WTC11 (cell line): ENCODE results near the gene FGF21. TPM values are rescaled to one million over a fixed set of nuclear protein-coding genes. Genes with fewer than 3 reads are reported as not detected.

ENCODE experiments used
- ATAC-seq: fragments of 200-7000 bp; cut with Tn5 transposase; 2 replicates; pipeline ENCODE4 v1.10.0; 2021; ENCODE audit warnings: mild to moderate bottlenecking, moderate library complexity
- CTCF ChIA-PET: fragments of 300-600 bp; sonication (Branson Sonifier 250); formaldehyde crosslinking; loops from one replicate; lab custom pipeline; 2021; ENCODE audit warnings: antibody characterized with exemption; lab: Charles Lee
- POLR2A ChIA-PET: fragments of 350-600 bp; sonication (Branson Sonifier 250); formaldehyde crosslinking; loops from one replicate; lab custom pipeline; 2021; ENCODE audit warnings: antibody characterized with exemption; lab: Charles Lee
- DNase-seq: peaks from one replicate; pipeline ENCODE4 v3.0.0; 2021; ENCODE audit warnings: low spot score
- H3K27ac Mint-ChIP-seq: 2 replicates; pipeline ENCODE4 v1.8.0; 2021; ENCODE audit warnings: mixed read lengths
- H3K27me3 Mint-ChIP-seq: 2 replicates; pipeline ENCODE4 v1.8.0; 2021; ENCODE audit warnings: low read depth, mild to moderate bottlenecking, moderate library complexity, mixed read lengths
- H3K36me3 Mint-ChIP-seq: 2 replicates; pipeline ENCODE4 v1.8.0; 2021; ENCODE audit warnings: mixed read lengths
- H3K4me1 Mint-ChIP-seq: 2 replicates; pipeline ENCODE4 v1.8.0; 2022; ENCODE audit warnings: mixed read lengths
- H3K4me3 Mint-ChIP-seq: 2 replicates; pipeline ENCODE4 v1.8.0; 2021; ENCODE audit warnings: mild to moderate bottlenecking, moderate library complexity, mixed read lengths
- H3K9me3 Mint-ChIP-seq: 2 replicates; pipeline ENCODE4 v1.8.0; 2021; ENCODE audit warnings: mixed read lengths
- AR ChIP-seq: fragments of 250-450 bp; sonication (Bioruptor Pico); IDR thresholded peaks from 2 replicates; pipeline ENCODE4 v1.9.0; 2021; ENCODE audit warnings: mild to moderate bottlenecking
- ATF1 ChIP-seq: sonication (generic); formaldehyde crosslinking; IDR thresholded peaks from 2 replicates; pipeline ENCODE4 v1.8.1; 2023; ENCODE audit warnings: mild to moderate bottlenecking, moderate library complexity, missing genetic modification reagents
- CREM ChIP-seq: sonication (generic); formaldehyde crosslinking; IDR thresholded peaks from 2 replicates; pipeline ENCODE4 v1.8.1; 2022; ENCODE audit warnings: mild to moderate bottlenecking, missing genetic modification reagents, moderate library complexity
- E2F4 ChIP-seq: sonication (generic); formaldehyde crosslinking; IDR thresholded peaks from 2 replicates; pipeline ENCODE4 v1.8.1; 2022; ENCODE audit warnings: low read depth, mild to moderate bottlenecking, moderate library complexity, missing genetic modification reagents, borderline replicate concordance
- E2F5 ChIP-seq: sonication (generic); formaldehyde crosslinking; IDR thresholded peaks from 2 replicates; pipeline ENCODE4 v1.8.1; 2022; ENCODE audit warnings: mild to moderate bottlenecking, moderate library complexity, missing genetic modification reagents
- FOXK1 ChIP-seq: sonication (generic); formaldehyde crosslinking; IDR thresholded peaks from 2 replicates; pipeline ENCODE4 v1.8.0; 2022; ENCODE audit warnings: mild to moderate bottlenecking, moderate library complexity, missing genetic modification reagents
- GABPB1 ChIP-seq: sonication (generic); formaldehyde crosslinking; IDR thresholded peaks from 2 replicates; pipeline ENCODE4 v1.8.1; 2023; ENCODE audit warnings: mild to moderate bottlenecking, missing genetic modification reagents
- GTF2I ChIP-seq: fragments of 250-450 bp; sonication (Bioruptor Pico); conservative IDR thresholded peaks from 2 replicates; pipeline ENCODE4 v1.4.0; 2021; ENCODE audit warnings: mild to moderate bottlenecking
- IRF1 ChIP-seq: sonication (generic); formaldehyde crosslinking; IDR thresholded peaks from 2 replicates; pipeline ENCODE4 v1.8.0; 2023; ENCODE audit warnings: missing genetic modification reagents
- MAX ChIP-seq: sonication (generic); formaldehyde crosslinking; IDR thresholded peaks from 2 replicates; pipeline ENCODE4 v1.8.0; 2022; ENCODE audit warnings: mild to moderate bottlenecking, missing genetic modification reagents
- MLX ChIP-seq: sonication (generic); formaldehyde crosslinking; IDR thresholded peaks from 2 replicates; pipeline ENCODE4 v1.8.1; 2023; ENCODE audit warnings: mild to moderate bottlenecking, missing genetic modification reagents, moderate library complexity
- MYBL2 ChIP-seq: sonication (generic); formaldehyde crosslinking; IDR thresholded peaks from 2 replicates; pipeline ENCODE4 v1.8.1; 2023; ENCODE audit warnings: mild to moderate bottlenecking, moderate library complexity, missing genetic modification reagents
- PRDM15 ChIP-seq: sonication (generic); formaldehyde crosslinking; IDR thresholded peaks from 2 replicates; pipeline ENCODE4 v1.8.0; 2022; ENCODE audit warnings: missing genetic modification reagents
- RELA ChIP-seq: sonication (generic); formaldehyde crosslinking; IDR thresholded peaks from 2 replicates; pipeline ENCODE4 v1.8.1; 2022; ENCODE audit warnings: missing genetic modification reagents, mild to moderate bottlenecking, borderline replicate concordance
- SP1 ChIP-seq: sonication (generic); formaldehyde crosslinking; conservative IDR thresholded peaks from 2 replicates; pipeline ENCODE4 v1.8.1; 2022; ENCODE audit warnings: missing genetic modification reagents
- TP53 ChIP-seq: sonication (generic); formaldehyde crosslinking; IDR thresholded peaks from 2 replicates; pipeline ENCODE4 v1.8.1; 2023; ENCODE audit warnings: mild to moderate bottlenecking, missing genetic modification reagents
- ZBTB21 ChIP-seq: sonication (generic); formaldehyde crosslinking; IDR thresholded peaks from 2 replicates; pipeline ENCODE4 v1.8.1; 2023; ENCODE audit warnings: mild to moderate bottlenecking, missing genetic modification reagents, borderline replicate concordance
- ZNF121 ChIP-seq: sonication (generic); formaldehyde crosslinking; IDR thresholded peaks from 2 replicates; pipeline ENCODE4 v1.8.0; 2023; ENCODE audit warnings: missing genetic modification reagents
- ZNF138 ChIP-seq: sonication (generic); formaldehyde crosslinking; conservative IDR thresholded peaks from 2 replicates; pipeline ENCODE4 v1.8.1; 2022; ENCODE audit warnings: mild to moderate bottlenecking, moderate library complexity, missing genetic modification reagents
- ZNF219 ChIP-seq: sonication (generic); formaldehyde crosslinking; IDR thresholded peaks from 2 replicates; pipeline ENCODE4 v1.8.0; 2023; ENCODE audit warnings: missing genetic modification reagents, mild to moderate bottlenecking, borderline replicate concordance
- ZNF263 ChIP-seq: sonication (generic); formaldehyde crosslinking; IDR thresholded peaks from 2 replicates; pipeline ENCODE4 v1.8.1; 2022; ENCODE audit warnings: low read depth, mild to moderate bottlenecking, moderate library complexity, missing genetic modification reagents
- ZNF396 ChIP-seq: fragments of 250-450 bp; sonication (Bioruptor Pico); IDR thresholded peaks from 2 replicates; pipeline ENCODE4 v1.8.0; 2021; ENCODE audit warnings: mild to moderate bottlenecking, moderate library complexity, borderline replicate concordance
- ZNF416 ChIP-seq: fragments of 250-450 bp; sonication (Bioruptor Pico); IDR thresholded peaks from 2 replicates; pipeline ENCODE4 v1.9.0; 2021; ENCODE audit warnings: mild to moderate bottlenecking, inconsistent platforms
- total RNA-seq: library from RNA; stranded (reverse); gene quantifications from 3 replicates; pipeline ENCODE4 v1.2.3, GENCODE V29; 2021

Gene FGF21
- total RNA-seq, 1 experiment from 2014 or later: 0.26 TPM

- peak within 1 kb of the TSS; percentile 91 for H3K27ac Mint-ChIP-seq
- ATAC-seq: peak; percentile 89
- no peaks in the 10 kb centered on the region for H3K9me3 Mint-ChIP-seq
- POLR2A ChIA-PET: interaction anchor here (1.7 kb wide), 1 partner anchor 14 kb away, joined by 4 read pairs; no protein-coding TSS in a partner anchor
- peak within 1 kb of the TSS; percentile 95 for H3K4me3 Mint-ChIP-seq
- H3K4me1 Mint-ChIP-seq: peaks cover 43% of the 10 kb centered on the region
- peaks cover 18% of the 10 kb centered on the region; the same call in 1 of the 2 replicates for H3K36me3 Mint-ChIP-seq
- DNase-seq: peak; percentile 96
- peaks cover 10% of the 10 kb centered on the region for H3K27me3 Mint-ChIP-seq
- CTCF ChIA-PET: interaction anchor here (1.0 to 1.1 kb wide), 2 partner anchors 39 to 218 kb away, joined by 3 to 7 read pairs; no protein-coding TSS in a partner anchor
- no peak for TF ChIP-seq GTF2I (CRISPR knock-in tag)
- TF ChIP-seq IRF1 (CRISPR knock-in tag): 0 out of 2 replicates have a peak, but pooled peaks have one; percentile 35
- TF ChIP-seq AR (CRISPR knock-in tag): no peak
- no peak for TF ChIP-seq GABPB1 (CRISPR knock-in tag)
- TF ChIP-seq ZNF416 (CRISPR knock-in tag): no peak
- TF ChIP-seq ZNF396 (CRISPR knock-in tag): no peak
- peak; percentile 97 for TF ChIP-seq ZNF121 (CRISPR knock-in tag)
- peak; percentile 92 for TF ChIP-seq SP1 (CRISPR knock-in tag)
- no peak for TF ChIP-seq RELA (CRISPR knock-in tag)
- peak; percentile 78; the same call in 1 of the 2 replicates for TF ChIP-seq CREM
- TF ChIP-seq ZNF138 (CRISPR knock-in tag): peak; percentile 76; the same call in 1 of the 2 replicates
- peak; percentile 5; the same call in 1 of the 2 replicates for TF ChIP-seq ZNF219 (CRISPR knock-in tag)
- TF ChIP-seq MAX (CRISPR knock-in tag): peak; percentile 93
- 0 out of 2 replicates have a peak, but pooled peaks have one; percentile 57 for TF ChIP-seq E2F4 (CRISPR knock-in tag)
- peak; percentile 93 for TF ChIP-seq E2F5
- TF ChIP-seq ZNF263 (CRISPR knock-in tag): peak; percentile 71; the same call in 1 of the 2 replicates
- peak; percentile 84; the same call in 1 of the 2 replicates for TF ChIP-seq ZBTB21 (CRISPR knock-in tag)
- TF ChIP-seq MYBL2: peak; percentile 56; the same call in 1 of the 2 replicates
- TF ChIP-seq PRDM15 (CRISPR knock-in tag): peak; percentile 100
- TF ChIP-seq FOXK1 (CRISPR knock-in tag): peak; percentile 66
- peak; percentile 69 for TF ChIP-seq TP53 (CRISPR knock-in tag)
- TF ChIP-seq MLX (CRISPR knock-in tag): 0 out of 2 replicates have a peak, but pooled peaks have one; percentile 64
- no peak; the same call in 1 of the 2 replicates for TF ChIP-seq ATF1
Observed at GRCh38 chr19:48752496-48753365, 2.6 kb upstream of the FGF21 start, which contains the start of gene FUT1. FUT1 (minus strand) TSS chr19:48752641; CDS start chr19:48751281, 1,360 bp downstream.
